K562 (cell line): ENCODE data around the gene CBX2. TPM values are rescaled to one million over a fixed set of nuclear protein-coding genes. Genes with fewer than 3 reads are reported as not detected.

Experiments used
- BRD9 ChIP-seq: fragments of 450-650 bp; IDR thresholded peaks from 2 replicates; pipeline ENCODE4 v1.6.1; 2018; ENCODE audit warnings: low read depth; ENCODE audit not compliant: partially characterized antibody
- CBX3 ChIP-seq, 2 experiments: IDR thresholded peaks; 1 replicate in 1 of 2; 2 replicates in 1 of 2; pipeline ENCODE4 v1.6.1; 2012; ENCODE audit warnings: inconsistent platforms in 2 of 2, low read length in 2 of 2, borderline replicate concordance in 1 of 2, control low read depth in 1 of 2
- CCAR2 ChIP-seq: fragments of 200-400 bp; formaldehyde crosslinking; IDR thresholded peaks from 2 replicates; pipeline ENCODE4 v1.6.1; 2017; ENCODE audit warnings: mild to moderate bottlenecking, low read depth, low read length
- CHD4 ChIP-seq: fragments of 200-600 bp; sonication (generic); IDR thresholded peaks from 3 replicates; pipeline ENCODE4 v1.6.1; 2012; ENCODE audit warnings: low read depth, mild to moderate bottlenecking, mixed read lengths, low read length, inconsistent platforms; ENCODE audit not compliant: insufficient read depth, insufficient replicate concordance, poor library complexity, severe bottlenecking
- ESRRB ChIP-seq: fragments of 250-450 bp; sonication (Bioruptor Pico); IDR thresholded peaks from 2 replicates; pipeline ENCODE4 v1.5.0; 2020; ENCODE audit warnings: mild to moderate bottlenecking, moderate library complexity, borderline replicate concordance
- NR2C1 ChIP-seq, 2 experiments: fragments of 450-650 bp; IDR thresholded peaks; 2 replicates each; pipeline ENCODE4 v1.6.1; 2017; ENCODE audit warnings: mild to moderate bottlenecking in 2 of 2, antibody characterized with exemption in 1 of 2, inconsistent platforms in 1 of 2, missing compliant biosample characterization in 1 of 2, missing genetic modification characterization in 1 of 2
- PHB ChIP-seq: fragments of 250-450 bp; sonication (Bioruptor Pico); IDR thresholded peaks from 2 replicates; pipeline ENCODE4 v1.5.0; 2021
- SAFB ChIP-seq: fragments of 200-400 bp; formaldehyde crosslinking; IDR thresholded peaks from 2 replicates; pipeline ENCODE4 v1.6.1; 2017; ENCODE audit warnings: low read depth, low read length, borderline replicate concordance
- SIX5 ChIP-seq, 2 experiments: IDR thresholded peaks; 2 replicates each; pipeline ENCODE4 v1.6.1; 2011; ENCODE audit warnings: low read length in 2 of 2, borderline replicate concordance in 1 of 2, low read depth in 1 of 2, mild to moderate bottlenecking in 1 of 2, moderate library complexity in 1 of 2; ENCODE audit not compliant: insufficient read depth in 1 of 2
- SNRNP70 ChIP-seq: fragments of 200-400 bp; formaldehyde crosslinking; optimal IDR thresholded peaks from 2 replicates; pipeline ENCODE3; 2017; ENCODE audit warnings: low read depth, low read length
- SRSF7 ChIP-seq: fragments of 200-400 bp; formaldehyde crosslinking; optimal IDR thresholded peaks from 2 replicates; pipeline ENCODE3; 2017; ENCODE audit warnings: mild to moderate bottlenecking, low read depth, low read length
- TAF9B ChIP-seq: fragments of 450-650 bp; IDR thresholded peaks from 2 replicates; pipeline ENCODE4 v1.6.1; 2018; ENCODE audit warnings: mild to moderate bottlenecking; ENCODE audit not compliant: partially characterized antibody
- TSHZ1 ChIP-seq: fragments of 250-450 bp; sonication (Bioruptor Pico); IDR thresholded peaks from 2 replicates; pipeline ENCODE4 v1.4.0; 2020; ENCODE audit warnings: mild to moderate bottlenecking, moderate library complexity
- ZBTB5 ChIP-seq: fragments of 450-650 bp; IDR thresholded peaks from 2 replicates; pipeline ENCODE4 v1.6.1; 2017; ENCODE audit warnings: antibody characterized with exemption
- ZBTB7A ChIP-seq: IDR thresholded peaks from 2 replicates; pipeline ENCODE4 v1.6.1; 2011; ENCODE audit warnings: low read depth, mild to moderate bottlenecking, low read length, moderate library complexity, borderline replicate concordance; ENCODE audit not compliant: control insufficient read depth
- ZNF282 ChIP-seq: sonication (generic); formaldehyde crosslinking; IDR thresholded peaks from 2 replicates; pipeline ENCODE4 v1.8.1; 2023; ENCODE audit warnings: missing genetic modification reagents
- ZNF583 ChIP-seq: fragments of 250-450 bp; sonication (Bioruptor Pico); IDR thresholded peaks from 2 replicates; pipeline ENCODE4 v1.4.0; 2020
- ZNF589 ChIP-seq: fragments of 200-800 bp; sonication (Bioruptor generic); IDR thresholded peaks from 2 replicates; pipeline ENCODE4 v1.6.1; 2016; ENCODE audit warnings: low read depth, missing genetic modification characterization, missing compliant biosample characterization
- polyA plus RNA-seq, 8 experiments: library from polyadenylated mRNA; depleted of rRNA in 4 of 8; stranded (reverse) in 5 of 8; unstranded in 3 of 8; fragments of >200 nt; fragmentation: Nextera tagmentation in 2 of 8; fragmentation: Illumina TruSeq in 1 of 8; extraction: Ambion mirVana in 2 of 8; extraction: Trizol in 1 of 8; gene quantifications; 2 replicates each; pipeline versions ENCODE4 v1.2.1 to v1.2.3, GENCODE V29; 2011 to 2014; ENCODE audit warnings: inconsistent platforms in 1 of 8, missing spikeins in 1 of 8
- total RNA-seq, 7 experiments: library from RNA; depleted of rRNA in 6 of 7; stranded (reverse); fragments of >200 nt in 6 of 7; fragmentation: Illumina TruSeq in 2 of 7; extraction: Trizol in 2 of 7; gene quantifications; 2 replicates each; pipeline versions ENCODE4 v1.2.1 to v1.2.3, GENCODE V29; 2011 to 2021; ENCODE audit warnings: low replicate concordance in 1 of 7
- TF ChIP-seq, protein P1 (sequence below): fragments of 450-650 bp; IDR thresholded peaks from 2 replicates; pipeline ENCODE4 v1.6.1; 2016; ENCODE audit warnings: mild to moderate bottlenecking

The CBX2 gene
- total and polyA plus RNA-seq, 9 of the 15 experiments (the other 6 are each of a cell fraction or from before 2014, with no cell fraction given): 0.66 to 26.9 (median 13.9) TPM

- TF ChIP-seq TSHZ1 (CRISPR knock-in tag) (no peak), ZNF589 (CRISPR knock-in tag) (no peak), PHB (no peak), ZNF282 (no peak), NR2C1 (IDR thresholded peaks at IDR 0.05) (no peak), NR2C1 (tag; IDR thresholded peaks at IDR 0.05) (no peak), SIX5 (IDR thresholded peaks at IDR 0.05; ENCODE audit: borderline replicate concordance in 1 of 2, insufficient read depth in 1 of 2, low read depth in 1 of 2, low read length in 2 of 2) (no peak), CHD4 (no peak), ZBTB7A (peak; percentile 84; the same call in 1 of the 2 replicates), CCAR2 (no peak), BRD9 (no peak), SRSF7 (no peak), SAFB (peak; percentile 75), TAF9B (no peak), ZBTB5 (no peak), ESRRB (CRISPR knock-in tag) (no peak), SNRNP70 (no peak), CBX3 (IDR thresholded peaks at IDR 0.05; ENCODE audit: borderline replicate concordance in 1 of 2, low read length in 2 of 2) (no peak), ZNF583 (CRISPR knock-in tag) (no peak)
- TF ChIP-seq, protein P1, sequence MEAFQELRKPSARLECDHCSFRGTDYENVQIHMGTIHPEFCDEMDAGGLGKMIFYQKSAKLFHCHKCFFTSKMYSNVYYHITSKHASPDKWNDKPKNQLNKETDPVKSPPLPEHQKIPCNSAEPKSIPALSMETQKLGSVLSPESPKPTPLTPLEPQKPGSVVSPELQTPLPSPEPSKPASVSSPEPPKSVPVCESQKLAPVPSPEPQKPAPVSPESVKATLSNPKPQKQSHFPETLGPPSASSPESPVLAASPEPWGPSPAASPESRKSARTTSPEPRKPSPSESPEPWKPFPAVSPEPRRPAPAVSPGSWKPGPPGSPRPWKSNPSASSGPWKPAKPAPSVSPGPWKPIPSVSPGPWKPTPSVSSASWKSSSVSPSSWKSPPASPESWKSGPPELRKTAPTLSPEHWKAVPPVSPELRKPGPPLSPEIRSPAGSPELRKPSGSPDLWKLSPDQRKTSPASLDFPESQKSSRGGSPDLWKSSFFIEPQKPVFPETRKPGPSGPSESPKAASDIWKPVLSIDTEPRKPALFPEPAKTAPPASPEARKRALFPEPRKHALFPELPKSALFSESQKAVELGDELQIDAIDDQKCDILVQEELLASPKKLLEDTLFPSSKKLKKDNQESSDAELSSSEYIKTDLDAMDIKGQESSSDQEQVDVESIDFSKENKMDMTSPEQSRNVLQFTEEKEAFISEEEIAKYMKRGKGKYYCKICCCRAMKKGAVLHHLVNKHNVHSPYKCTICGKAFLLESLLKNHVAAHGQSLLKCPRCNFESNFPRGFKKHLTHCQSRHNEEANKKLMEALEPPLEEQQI: no peak
Observed at GRCh38 chr17:79796763-79797491, 19.0 kb downstream of the CBX2 start, which contains the start of gene CBX8 (continued).
